RPMI8226 (cell line): ENCODE data around the gene THADA.
A peak's percentile ranks its signal among the peaks of the same experiment; 100 is the strongest.

Experiments
- DNase-seq: peaks from one replicate; pipeline ENCODE4 v3.0.0-alpha.2; 2015

THADA gene

DNA sequence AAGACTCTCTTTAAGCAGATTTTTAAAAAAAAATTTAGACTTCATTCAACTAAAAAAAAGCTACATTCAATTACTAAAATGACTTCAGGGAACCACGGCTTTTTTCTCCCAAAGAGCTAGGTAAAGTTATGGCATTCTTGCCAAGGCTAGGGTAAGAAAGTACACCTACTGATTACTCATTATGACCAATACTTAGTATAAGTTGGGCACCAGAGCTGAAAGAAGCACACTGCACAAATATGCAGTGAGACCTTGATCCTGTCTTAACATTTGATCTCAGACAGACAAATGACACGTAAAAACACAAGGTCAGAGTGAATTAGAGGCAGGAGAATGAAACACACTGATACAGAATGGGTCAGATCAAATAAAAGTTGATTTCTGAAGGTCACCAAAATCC is 88.7 kb downstream of the THADA start:
- no peak for DNase-seq

DNA sequence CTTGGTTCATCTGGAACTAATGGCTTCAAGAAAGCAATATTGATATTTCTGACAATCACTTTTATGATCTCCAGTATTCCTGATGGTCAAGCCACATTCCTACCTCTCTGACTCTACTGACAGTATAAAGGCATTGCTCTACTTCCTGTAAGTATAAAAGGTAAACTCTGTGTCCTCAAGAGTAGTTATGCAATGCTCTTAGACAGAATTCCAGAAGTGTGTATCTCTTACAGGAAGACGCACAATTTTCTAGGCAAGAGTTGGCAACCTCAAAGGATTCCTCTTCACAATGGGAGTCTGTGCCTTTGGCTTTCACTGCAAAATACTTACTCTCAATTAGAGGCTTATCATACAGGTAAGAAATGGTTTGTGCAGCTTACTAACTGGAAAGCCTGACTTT is 100.1 kb downstream of the THADA start:
- no peak for DNase-seq

DNA sequence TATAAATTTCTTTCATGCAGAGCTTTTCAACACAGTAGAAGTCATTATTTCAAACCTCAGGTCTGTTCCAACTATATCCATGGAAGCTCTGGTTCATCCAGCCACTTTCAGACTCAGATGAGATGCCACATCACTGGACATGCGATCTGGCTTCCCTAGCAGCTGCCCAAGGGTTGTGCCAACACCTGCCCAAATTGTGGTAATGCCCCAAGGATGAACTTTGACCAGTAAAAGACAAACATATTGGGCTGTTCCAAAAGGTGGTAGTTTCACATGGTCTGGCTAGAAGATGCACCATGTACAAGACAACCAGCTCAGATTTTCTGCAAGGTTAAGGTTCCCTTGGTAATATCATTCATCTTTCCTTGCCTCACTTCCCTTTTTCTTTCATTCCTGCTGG is 101.9 kb downstream of the THADA start:
- DNase-seq, result no peak

DNA sequence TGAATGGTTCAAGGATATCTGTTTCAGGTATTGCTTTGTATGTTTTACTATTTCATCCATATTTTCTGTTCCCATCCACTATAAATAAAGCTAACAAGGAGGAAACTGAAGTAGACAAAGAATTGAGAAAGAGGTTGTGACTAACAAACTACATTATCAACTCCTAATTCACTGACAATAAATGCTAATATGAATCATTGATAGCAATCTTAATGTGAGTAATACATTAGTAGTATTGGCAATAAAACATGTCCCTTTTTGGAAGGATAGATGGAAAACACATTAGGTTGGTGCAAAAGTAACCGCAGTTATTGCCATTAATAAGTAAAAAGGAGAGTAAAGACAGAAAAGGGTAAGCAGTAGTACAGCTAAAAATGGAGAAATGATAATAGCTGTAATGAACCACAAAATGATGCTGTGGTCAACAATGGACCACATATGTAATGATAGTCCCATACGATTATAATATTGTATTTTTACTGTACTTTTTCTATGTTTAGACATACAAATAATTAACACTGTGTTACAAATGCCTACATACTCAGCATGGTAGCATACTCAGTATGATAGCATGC is 104.7 kb downstream of the THADA start:
- no peak for DNase-seq

DNA sequence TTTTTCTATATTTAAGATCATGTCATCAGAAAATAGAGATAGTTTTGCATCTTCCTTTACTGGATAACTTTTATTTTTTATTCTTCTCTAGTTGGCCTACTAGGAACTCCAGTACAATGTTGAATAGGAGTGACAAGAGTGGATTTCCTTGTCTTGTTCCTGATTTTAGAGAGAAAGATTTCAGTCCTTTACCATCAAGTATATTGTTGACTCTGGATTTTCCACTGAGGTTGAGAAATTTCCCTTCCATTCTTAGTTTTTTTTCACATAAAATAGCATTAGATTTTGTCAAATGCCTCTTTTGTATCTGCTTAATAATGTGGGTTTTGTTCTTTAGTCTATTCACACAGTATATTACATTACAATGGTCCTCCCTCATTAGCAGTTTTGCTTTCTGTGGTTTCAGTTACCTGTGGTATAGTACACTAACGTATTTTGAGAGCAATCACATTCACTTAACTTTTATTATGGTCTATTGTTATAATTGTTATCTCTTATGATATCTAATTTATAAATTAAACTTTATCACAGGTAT is 105.5 kb downstream of the THADA start:
- DNase-seq, result no peak

DNA sequence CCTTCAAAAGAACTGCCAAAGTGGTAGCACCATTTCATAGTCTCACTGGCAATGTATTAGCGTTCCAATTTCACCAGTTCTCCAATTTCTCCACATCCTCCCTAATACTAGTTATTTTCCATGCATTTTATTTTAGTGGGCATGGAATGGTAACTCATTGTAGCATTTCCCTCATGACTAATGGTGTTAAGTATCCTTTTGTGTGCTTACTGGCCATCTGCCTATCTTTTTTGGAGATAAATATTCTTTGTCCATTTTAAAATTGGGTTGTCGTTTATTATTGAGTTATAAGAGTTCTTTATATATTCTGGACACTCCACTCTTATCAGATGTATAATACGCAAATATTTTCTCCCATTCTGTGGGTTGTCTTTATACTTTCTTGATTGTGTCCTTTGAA is 107.1 kb downstream of the THADA start:
- no peak for DNase-seq

DNA sequence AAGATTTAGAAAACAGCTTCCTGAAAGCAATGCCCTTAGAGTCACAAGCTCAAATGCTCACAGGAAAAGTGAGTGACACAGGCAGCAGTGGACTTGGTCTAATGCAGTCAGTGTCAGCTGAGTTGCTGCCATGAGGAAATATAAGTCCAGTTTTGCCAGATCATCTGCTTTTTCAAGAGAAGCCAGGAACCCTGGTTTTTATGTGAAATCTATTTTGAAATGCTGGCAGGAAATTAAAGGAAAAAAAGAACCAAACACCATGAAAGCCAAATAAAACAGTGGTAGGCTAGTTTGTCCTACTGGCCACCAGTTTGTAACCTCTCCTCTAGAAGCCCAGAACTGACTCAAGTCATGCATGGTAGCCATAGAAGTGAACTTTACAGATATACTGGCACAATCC is 109.2 kb downstream of the THADA start:
- DNase-seq, result no peak

DNA sequence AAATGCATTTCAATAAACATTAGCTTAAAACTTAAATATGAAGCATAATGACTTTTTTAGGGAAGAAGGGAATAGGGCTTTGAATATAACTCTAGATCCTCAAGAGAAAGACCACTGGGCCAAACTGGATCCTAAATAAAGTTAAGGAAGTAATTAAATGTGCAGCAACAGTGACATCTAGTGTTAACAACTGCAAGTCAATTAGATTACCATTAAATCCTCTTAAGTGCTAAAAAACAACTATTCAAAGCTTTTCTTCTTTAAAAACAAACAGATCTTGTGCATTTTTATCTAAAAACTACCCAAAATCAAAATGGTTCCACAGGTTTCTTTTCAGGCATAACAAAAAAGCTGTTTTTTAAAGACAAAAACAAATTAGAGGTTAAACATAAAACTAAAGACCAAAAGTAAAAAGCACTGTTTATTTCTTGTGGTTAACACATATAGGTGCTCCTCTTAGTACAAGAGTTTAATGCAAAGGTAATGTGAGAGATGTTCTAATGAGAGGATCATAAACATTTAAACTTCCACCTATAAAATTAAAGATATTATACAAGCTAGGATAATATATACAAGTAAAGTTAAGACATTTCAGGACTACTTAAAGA is 111.4 kb downstream of the THADA start:
- DNase-seq, result peak; percentile 69

DNA sequence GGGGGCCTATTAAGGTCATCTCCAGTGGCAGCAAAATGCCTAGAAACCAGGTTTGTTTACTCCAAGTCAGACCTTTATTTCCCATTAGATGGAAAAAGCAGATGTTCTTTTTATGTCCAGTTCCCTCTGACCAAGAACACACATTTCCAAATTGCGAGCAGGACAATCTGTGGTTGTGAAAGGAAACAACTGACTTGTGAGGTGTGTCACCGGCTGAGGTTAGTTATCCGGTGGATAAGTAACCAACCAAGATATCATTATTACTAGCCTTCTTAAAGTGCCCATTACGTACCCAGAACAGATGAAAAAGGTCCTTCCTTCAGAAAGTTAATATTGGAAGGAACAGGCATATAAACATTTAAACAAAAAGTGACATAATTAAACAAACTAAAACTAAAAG is 112.9 kb downstream of the THADA start:
- DNase-seq, result no peak

DNA sequence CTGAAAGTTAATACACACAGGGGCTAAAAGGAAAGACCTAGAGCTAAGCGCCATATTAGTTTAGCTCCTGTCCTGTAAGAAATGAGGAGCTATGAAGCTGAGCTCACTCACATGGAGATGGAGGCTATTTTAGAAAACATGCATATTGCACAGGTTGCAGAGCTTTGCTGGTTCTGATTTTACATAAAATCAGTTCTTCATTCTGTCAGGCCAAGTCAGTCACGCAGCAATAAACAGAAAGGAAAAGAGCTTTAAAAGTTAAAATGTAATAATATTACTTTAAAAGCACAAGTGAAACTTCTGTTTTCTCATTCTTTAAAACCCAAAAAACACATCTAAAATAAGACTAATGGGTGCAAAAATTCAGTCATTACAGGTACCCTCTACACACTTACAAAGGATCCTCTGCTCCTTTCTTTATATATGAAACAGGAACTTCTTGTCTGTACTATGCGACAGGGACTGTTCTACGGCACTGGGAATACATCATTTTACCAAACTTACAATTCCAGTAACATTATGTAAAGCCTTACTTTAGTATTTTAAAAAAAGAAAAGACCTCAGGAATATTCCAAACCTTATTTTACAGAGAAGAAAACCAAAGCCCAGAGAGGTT is 113.8 kb downstream of the THADA start:
- no peak for DNase-seq

DNA sequence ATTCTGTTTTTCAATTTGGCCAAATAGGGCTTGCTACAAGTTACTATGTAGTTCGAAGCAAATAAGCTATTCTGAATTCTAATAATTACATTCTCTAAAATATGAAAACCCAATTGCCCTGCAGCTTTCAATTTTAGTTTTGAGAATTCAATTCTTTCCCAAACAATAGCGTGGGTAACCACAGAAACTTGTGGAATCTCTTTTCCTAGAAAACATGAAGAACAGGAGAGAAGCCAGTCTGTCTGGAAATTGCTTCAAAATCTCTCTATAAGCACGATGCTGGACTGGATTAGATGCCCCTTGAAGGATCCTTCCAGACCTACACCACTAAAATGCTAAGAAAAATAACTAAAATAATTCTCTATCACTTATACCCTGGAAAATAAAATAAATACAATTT is 115.0 kb downstream of the THADA start:
- no peak for DNase-seq

DNA sequence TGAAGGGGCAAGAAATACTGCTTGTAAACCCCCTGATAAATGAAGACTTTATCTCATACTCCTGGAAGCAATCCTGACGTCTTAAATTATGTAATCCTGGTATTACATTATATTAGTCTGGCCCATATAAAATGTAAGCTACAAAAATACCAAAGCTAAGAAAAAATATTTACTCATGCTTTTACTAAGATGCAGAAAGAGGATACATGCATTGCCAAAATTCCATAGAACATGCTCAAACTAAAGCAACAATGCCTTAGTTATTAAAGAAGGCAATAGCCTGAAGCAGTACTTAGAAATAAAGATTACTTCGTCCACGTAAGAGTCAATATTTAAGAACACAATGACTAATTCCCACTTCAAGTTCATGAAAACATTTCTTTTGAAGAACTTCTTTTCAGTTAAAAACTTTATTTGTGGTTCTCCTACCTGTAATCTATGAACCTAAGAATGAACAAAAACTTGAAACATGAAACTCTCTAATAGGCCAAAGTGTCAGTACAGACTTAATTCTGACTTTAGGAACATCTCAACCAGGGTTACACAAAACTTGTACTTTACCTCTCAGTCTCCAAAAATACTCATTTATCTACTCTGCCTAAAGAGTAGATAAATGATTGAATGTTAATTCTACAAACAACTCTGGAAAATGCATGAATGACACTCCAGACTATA is 117.3 kb downstream of the THADA start:
- no peak for DNase-seq

DNA sequence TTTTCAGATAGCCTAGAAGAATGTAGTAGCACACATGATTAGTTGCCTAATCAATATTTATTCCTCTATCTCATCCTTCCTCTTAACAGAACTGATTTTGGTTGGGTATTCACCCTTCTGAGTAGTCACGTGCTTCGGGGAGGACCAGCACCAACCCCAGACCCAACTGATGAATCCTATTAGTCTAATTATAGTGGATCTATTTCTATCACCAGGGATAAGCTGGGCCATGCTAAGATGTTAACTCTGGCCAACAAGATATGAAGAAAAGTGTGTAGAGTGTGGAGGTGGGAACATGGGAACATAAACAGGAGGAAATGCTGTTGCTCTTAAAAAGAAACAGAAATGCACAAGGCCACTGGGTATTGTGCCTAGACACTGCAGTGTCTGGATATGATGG is 119.9 kb downstream of the THADA start:
- DNase-seq, result no peak

DNA sequence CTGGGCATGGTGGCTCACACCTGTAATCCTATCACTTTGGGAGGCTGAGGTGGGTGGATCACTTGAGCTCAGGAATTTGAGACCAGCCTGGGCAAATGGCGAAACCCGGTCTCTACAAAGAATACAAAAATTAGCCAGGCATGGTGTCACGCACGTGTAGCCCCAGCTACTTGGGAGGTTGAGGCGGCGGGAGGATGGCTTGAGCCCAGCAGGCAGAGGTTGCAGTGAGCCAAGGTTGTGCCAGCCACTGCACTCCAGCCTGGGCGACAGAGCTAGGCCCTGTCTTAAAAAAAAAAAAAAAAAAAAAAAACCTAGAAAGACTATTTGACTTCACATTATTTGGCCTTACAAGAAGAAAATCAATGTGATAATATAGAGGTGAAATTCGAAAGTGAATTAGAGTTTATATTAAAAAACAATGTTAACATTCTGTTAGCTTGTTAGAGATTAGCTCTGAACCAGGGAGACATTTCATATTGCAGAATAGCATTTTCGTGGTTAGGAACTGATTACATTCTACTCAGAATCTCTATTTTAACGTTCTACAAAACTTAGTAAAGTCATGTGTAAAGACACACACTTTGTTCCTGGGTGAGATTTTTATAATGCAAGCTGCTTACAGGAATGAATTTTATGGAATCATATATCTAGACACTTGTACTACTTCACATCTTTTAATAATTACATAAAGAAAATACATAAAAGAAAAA is 120.5 kb downstream of the THADA start:
- no peak for DNase-seq

DNA sequence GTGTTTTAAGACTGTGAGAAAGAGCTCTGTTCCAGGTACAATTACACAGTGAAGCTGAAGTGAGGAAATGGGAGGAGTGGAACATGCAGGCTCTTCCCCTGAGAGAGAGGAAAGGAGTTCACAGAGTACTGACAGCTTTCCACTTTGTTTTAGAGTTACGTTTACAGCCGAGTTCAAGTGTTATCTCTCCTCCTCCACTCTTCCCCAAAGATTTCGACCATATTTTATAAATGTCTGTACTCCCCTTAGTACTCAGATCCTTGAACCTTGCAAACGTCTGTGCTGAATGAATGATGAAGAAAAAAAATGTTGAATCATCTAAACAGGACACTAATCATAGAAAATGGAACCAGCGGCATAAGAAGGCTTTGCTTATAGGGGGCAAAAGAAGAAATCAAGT is 121.6 kb downstream of the THADA start:
- DNase-seq, result no peak

DNA sequence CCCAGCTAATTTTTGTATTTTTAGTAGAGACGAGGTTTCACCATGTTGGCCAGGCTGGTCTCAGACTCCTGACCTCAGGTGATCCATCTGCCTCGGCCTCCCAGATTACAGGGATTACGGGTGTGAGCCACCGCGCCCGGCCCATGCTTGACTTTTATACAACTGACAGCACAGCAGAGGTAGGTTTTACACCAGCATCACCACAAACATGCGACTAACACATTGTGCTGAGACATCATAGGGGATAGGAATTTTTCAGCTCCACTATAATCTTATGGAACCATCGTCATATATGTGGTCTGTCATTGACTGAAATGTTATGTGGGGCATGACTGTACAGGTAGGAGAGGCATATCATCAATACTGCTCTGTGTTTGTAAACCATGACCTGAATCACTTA is 122.1 kb downstream of the THADA start:
- DNase-seq, result no peak

DNA sequence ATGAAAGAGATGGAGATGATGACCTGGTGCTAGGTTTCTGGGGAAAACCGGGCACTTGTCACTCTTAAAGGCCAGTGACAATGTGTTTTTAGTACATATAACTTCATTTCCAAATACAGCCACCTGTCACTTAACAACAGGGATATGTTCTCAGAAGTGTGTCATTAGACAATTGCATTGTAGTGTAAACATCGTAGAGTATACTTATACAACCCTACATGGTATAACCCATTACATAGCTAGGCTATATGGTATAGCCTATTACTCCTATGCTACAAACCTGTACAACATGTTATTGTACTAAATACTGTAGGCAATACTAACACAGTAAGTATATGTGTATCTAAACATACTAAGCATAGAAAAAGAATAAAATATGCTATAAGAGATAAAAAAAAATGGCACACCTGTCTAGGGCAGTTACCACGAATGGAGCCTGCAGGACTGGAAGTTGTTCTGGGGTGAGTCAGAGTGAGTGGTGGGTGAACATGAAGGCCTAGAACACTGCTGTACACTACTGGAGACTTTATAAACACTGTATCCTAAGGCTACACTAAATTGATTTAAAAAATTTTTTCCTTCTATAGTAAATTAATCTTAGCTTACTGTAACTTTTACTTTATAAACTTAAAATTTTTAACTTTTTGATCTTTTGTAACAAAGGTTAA is 123.2 kb downstream of the THADA start:
- DNase-seq, result no peak

DNA sequence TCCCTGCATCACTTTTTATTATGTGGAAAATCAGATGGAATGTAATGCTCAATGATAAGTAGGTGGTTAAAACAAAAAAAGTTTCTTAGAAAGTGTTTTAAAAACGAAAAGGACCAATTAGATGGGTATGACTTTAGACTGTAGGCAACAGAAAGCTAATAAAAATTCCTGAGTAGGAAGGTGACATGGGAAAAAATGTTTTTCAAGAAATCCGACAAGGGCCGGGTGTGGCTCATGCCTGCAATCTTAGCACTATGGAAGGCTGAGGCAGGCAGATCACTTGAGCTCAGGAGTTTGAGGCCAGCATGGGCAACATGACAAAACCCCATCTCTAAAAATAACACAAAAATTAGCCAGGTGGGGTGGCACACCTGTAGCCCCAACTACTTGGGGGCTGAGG is 126.1 kb downstream of the THADA start:
- DNase-seq, result no peak

DNA sequence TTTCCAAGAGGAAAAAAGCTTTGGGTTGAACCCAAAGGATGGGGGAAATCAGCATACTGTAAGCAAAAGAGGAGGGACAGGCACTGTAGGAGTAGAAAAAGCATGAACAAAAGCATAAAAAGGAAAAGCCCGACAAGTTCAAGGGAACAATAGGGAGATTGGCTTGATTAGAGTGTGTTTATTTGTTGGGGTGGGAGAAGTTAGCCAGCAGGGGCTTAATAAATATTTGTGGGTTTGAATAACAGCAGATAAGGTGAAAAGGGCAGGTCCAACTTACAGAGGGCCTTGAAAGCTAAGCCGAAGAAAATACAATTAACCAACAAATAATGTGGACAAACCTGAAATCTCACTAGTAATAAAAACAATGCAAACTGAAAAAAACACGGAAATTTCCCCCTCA is 126.7 kb downstream of the THADA start:
- no peak for DNase-seq

DNA sequence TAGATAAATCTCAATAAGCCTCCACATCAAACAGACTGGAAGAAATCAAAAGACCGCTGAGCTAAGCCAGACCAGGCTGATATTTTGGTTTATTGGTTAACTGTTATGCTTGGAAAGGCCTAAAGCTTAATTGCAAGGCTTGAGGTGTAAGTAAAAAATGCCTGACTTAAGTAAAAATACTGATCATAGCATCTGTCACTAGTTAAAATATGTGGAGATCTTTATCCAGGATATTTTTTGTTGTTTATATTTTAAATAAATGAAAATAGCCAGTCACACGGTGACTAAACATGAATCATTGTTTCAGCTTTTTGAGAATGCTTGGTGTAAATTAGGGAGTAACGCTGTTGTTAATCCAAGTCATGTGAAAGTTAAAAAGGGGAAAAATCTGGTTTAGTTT is 127.9 kb downstream of the THADA start:
- no peak for DNase-seq

DNA sequence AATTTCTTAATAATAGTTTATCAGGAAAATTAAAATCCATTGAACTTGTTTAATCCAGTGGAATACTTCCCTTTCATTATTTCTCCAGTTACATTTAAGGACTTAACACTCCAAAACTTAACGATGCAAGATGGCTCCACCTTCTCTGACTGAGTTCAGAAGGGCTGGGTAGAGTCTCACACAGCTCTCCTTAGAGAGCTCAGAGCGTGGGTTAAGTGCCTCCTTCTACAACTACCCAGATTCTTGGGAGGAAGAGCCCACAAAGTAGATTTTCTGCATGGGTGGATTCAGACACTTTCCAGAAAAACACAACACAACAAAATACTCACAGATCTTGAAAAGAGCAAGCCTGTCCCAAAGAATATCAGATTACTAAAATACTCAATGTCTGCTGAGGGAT is 130.6 kb downstream of the THADA start:
- no peak for DNase-seq

DNA sequence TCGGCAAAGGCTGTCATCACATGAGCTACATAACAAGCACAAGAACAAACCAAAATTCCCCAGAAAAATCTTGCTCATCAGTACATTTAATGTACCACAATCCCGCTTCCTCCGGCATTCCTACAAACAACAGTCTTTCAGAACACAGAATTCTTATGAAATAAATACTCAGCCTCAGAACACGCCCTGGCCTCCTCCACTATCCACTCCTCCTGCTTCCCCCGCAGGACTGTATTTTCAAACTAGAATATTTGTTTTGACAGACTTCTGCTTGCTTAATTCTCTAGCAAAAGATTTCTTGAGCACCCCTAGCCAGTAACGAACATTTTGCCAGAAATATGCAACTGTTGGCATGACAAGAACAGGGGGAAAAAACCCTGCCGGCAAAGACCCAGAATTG is 131.2 kb downstream of the THADA start:
- no peak for DNase-seq
